Calu3 (cell line): ENCODE measurements around the gene TRAIP. TPM values are rescaled to one million over a fixed set of nuclear protein-coding genes. Genes with fewer than 3 reads are reported as not detected.

Source experiments
- BruUV-seq: library from RNA; stranded (reverse); fragments of 400-500 nt; replicated peaks from 2 replicates; lab custom pipeline; 2021; lab: Mats Ljungman, UMichigan
- CTCF ChIA-PET: fragments of 300-600 bp; sonication (Branson Sonifier 250); formaldehyde crosslinking; loops from one replicate; lab custom pipeline; 2022; ENCODE audit warnings: antibody characterized with exemption; lab: Charles Lee
- DNase-seq: peaks from one replicate; pipeline ENCODE4 v3.0.0; 2022
- H3K27ac Mint-ChIP-seq: one replicate; pipeline ENCODE4 v1.8.0; 2022; ENCODE audit warnings: mixed read lengths; ENCODE audit not compliant: unreplicated experiment
- H3K27me3 Mint-ChIP-seq: one replicate; pipeline ENCODE4 v1.8.0; 2022; ENCODE audit warnings: mixed read lengths; ENCODE audit not compliant: unreplicated experiment
- H3K36me3 Mint-ChIP-seq: one replicate; pipeline ENCODE4 v1.8.0; 2022; ENCODE audit warnings: mild to moderate bottlenecking, moderate library complexity, mixed read lengths; ENCODE audit not compliant: insufficient read depth, unreplicated experiment
- H3K4me1 Mint-ChIP-seq: one replicate; pipeline ENCODE4 v1.8.0; 2022; ENCODE audit warnings: mild to moderate bottlenecking, low read depth, mixed read lengths; ENCODE audit not compliant: unreplicated experiment
- H3K4me3 Mint-ChIP-seq: one replicate; pipeline ENCODE4 v1.8.0; 2022; ENCODE audit warnings: mild to moderate bottlenecking, low read depth, moderate library complexity, mixed read lengths; ENCODE audit not compliant: unreplicated experiment
- H3K9me3 Mint-ChIP-seq: one replicate; pipeline ENCODE4 v1.8.0; 2022; ENCODE audit warnings: low read depth, mixed read lengths; ENCODE audit not compliant: unreplicated experiment
- CTCF ChIP-seq: fragments of 200-600 bp; IDR thresholded peaks from one replicate; pipeline ENCODE4 v1.8.0; 2022; ENCODE audit warnings: antibody characterized with exemption; ENCODE audit not compliant: unreplicated experiment
- intact Hi-C: fragments of 100-400 bp; cut with micrococcal nuclease; formaldehyde crosslinking; loops from one replicate; pipeline ENCODE4 v1.10.0; 2022; ENCODE audit not compliant: unreplicated experiment
- total RNA-seq: library from RNA; stranded (reverse); gene quantifications from 2 replicates; pipeline ENCODE4 v1.2.3, GENCODE V29; 2022

The TRAIP gene
- total RNA-seq, 1 experiment from 2014 or later, result 29.7 TPM

GRCh38 chr3:49899815-49900214 lies 43.5 kb upstream of the TRAIP start:
- Mint-ChIP-seq H3K27me3 (no peaks in the 10 kb centered on the region), H3K9me3 (no peaks in the 10 kb centered on the region), H3K36me3 (peaks cover 66% of the 10 kb centered on the region), H3K4me3 (peak overlapping the region; percentile 87), H3K4me1 (no peaks in the 10 kb centered on the region), H3K27ac (peak overlapping the region; percentile 96)
- intact Hi-C loops, result loop anchor here (2.0 kb wide), 1 partner anchor 43 kb away; the partner anchor contains the start of gene TRAIP
- BruUV-seq, result no TSS peak
- CTCF ChIA-PET, result interaction anchor here (0.6 to 3.0 kb wide), 10 partner anchors 12 to 97 kb away, joined by 3 to 15 read pairs (median 4); partner anchors contain the start of genes INKA1, MON1A and RBM6
- peak; percentile 23 for TF ChIP-seq CTCF
- DNase-seq, result no peak

GRCh38 chr3:49898991-49899390 lies 42.6 kb upstream of the TRAIP start:
- Mint-ChIP-seq H3K36me3 (peaks cover 67% of the 10 kb centered on the region), H3K4me1 (no peaks in the 10 kb centered on the region), H3K9me3 (no peaks in the 10 kb centered on the region), H3K4me3 (peak overlapping the region; percentile 87), H3K27ac (peak overlapping the region; percentile 33), H3K27me3 (no peaks in the 10 kb centered on the region)
- BruUV-seq, result no TSS peak
- no peak for TF ChIP-seq CTCF
- CTCF ChIA-PET, result interaction anchor here (0.5 kb wide), 1 partner anchor 48 kb away, joined by 4 read pairs; no protein-coding TSS in a partner anchor
- no peak for DNase-seq
- intact Hi-C loops, result no loop called here

GRCh38 chr3:49896345-49896744 lies 40.0 kb upstream of the TRAIP start:
- Mint-ChIP-seq H3K27ac (no peak overlapping the region), H3K9me3 (no peaks in the 10 kb centered on the region), H3K36me3 (peaks cover 49% of the 10 kb centered on the region), H3K4me1 (no peaks in the 10 kb centered on the region), H3K27me3 (no peaks in the 10 kb centered on the region), H3K4me3 (no peak overlapping the region)
- intact Hi-C loops, result no loop called here
- no peak for TF ChIP-seq CTCF
- no TSS peak for BruUV-seq
- CTCF ChIA-PET, result no interaction called here
- no peak for DNase-seq

GRCh38 chr3:49895791-49896190 lies 39.4 kb upstream of the TRAIP start:
- Mint-ChIP-seq H3K27me3 (no peaks in the 10 kb centered on the region), H3K4me3 (no peak overlapping the region), H3K36me3 (peaks cover 49% of the 10 kb centered on the region), H3K4me1 (no peaks in the 10 kb centered on the region), H3K27ac (no peak overlapping the region), H3K9me3 (no peaks in the 10 kb centered on the region)
- intact Hi-C loops, result no loop called here
- no peak for DNase-seq
- CTCF ChIA-PET, result no interaction called here
- TF ChIP-seq CTCF, result no peak
- no TSS peak for BruUV-seq
